Epithelial cell of proximal tubule (primary cell): ENCODE measurements around the gene ATP6V0E2. TPM values are rescaled to one million over a fixed set of nuclear protein-coding genes. Genes with fewer than 3 reads are reported as not detected.
"Not testable (repeated sequence)": the region's sequence is repeated elsewhere in the genome, so short reads cannot be mapped to it uniquely, and the experiment has no call there.

ENCODE experiments used
- DNase-seq: peaks from one replicate; pipeline ENCODE4 v3.0.0-alpha.2; 2011; ENCODE audit warnings: low read depth
- H3K4me3 ChIP-seq: 2 replicates; pipeline ENCODE4 v1.5.1; 2011; ENCODE audit warnings: low read depth, mild to moderate bottlenecking, low read length
- CTCF ChIP-seq: conservative IDR thresholded peaks from 2 replicates; pipeline ENCODE4 v1.5.1; 2012; ENCODE audit warnings: low read depth, mild to moderate bottlenecking, low read length
- total RNA-seq: library from RNA; depleted of rRNA; stranded (reverse); fragments of >200 nt; gene quantifications from 2 replicates; pipeline ENCODE4 v1.2.3, GENCODE V29; 2015

Gene ATP6V0E2
- total RNA-seq, 1 donor from 2014 or later, result 62.2 TPM

DNA sequence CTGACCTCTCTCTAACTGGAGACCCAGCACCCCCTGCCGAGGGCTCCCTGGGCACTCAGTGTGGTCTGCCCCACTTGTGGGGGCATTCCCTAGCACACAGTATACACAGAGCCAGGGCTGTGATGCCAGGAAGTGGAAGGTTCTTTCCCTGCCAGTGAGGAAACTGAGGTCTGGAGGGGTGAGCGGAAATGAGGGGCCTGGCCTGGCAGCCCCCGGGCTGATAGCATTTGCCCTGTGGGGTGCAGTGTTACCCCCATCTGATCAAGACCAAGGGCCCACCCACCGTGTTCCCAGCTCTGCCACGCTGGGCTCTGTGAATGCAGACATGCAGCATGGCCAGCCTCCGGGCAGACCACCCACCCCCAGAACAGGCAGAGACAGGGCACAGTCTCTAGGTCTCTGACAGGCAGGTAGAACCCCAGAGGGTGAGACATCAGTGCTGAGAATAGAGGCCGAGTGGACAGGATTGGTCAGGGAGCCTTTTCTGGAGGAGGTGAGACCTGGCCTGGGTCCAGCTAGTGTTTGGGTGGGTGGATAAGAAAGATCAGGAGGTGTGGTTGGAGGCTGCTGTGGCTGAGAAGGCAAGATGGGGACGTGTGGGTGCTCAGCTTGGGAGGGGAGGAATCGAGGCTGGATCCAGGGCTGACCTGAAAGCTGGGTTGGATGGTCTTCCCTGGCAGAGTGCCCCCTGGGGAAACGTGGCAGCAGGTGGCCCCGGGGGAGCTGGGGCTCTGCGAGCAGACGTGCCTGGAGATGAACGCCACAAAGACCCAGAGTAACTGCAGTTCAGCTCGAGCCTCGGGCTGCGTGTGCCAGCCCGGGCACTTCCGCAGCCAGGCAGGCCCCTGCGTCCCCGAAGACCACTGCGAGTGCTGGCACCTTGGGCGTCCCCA is 46.4 kb upstream of the ATP6V0E2 start:
- no peak overlapping the region for H3K4me3 ChIP-seq
- TF ChIP-seq CTCF, result no peak
- DNase-seq, result no peak

GRCh38 chr7:149828357-149829309 is 45.1 kb upstream of the ATP6V0E2 start:
- DNase-seq, result no peak
- H3K4me3 ChIP-seq, result no peak overlapping the region
- TF ChIP-seq CTCF, result no peak

DNA sequence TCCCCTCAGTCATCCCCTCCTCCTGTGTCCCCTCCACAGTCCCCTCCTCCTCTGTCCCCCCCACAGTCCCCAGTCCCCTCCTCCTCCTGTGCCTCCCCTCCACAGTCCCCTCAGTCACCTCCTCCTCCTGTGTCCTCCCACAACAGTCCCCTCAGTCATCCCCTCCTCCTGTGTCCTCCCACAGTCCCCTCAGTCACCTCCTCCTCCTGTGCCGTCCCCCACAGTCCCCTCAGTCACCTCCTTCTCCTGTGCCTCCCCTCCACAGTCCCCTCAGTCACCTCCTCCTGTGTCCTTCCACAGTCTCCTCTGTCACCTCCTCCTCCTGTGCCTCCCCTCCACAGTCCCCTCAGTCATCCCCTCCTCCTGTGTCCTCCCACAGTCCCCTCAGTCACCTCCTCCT is 43.2 kb upstream of the ATP6V0E2 start:
- not testable (repeated sequence) for DNase-seq

DNA sequence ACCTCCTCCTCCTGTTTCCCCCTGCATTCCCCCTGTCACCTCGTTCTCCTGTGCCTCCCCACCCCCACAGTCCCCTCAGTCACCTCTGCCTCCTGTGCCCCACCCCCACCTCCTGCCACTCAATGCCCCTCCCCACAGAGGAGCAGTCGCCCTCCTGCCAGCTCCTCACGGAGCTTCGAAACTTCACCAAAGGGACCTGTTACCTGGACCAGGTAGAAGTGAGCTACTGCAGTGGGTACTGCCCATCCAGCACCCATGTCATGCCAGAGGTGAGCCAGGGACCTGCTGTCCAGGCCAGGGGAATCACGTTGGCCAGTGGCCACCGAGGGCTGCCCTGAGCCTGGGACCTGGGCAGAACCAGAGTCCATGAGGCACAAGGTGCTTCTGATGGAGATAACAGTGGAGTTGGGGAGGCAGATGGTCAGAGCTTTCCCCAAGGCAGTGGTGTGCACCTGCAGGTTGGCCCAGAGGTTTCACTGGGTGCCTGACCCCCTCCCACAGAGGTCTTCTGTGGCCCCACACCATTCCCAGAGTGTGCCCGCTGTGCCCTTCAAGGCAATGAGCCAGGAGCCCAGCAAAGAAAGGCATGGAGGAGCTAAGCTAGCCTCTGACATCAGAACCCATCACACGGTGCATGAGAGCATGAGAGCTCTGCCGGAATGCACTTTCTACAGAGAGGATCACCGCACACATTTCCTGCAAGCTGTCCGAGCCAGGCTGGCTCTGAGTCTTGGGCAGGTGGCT is 42.6 kb upstream of the ATP6V0E2 start:
- no peak for TF ChIP-seq CTCF
- no peak overlapping the region for H3K4me3 ChIP-seq

More for the DNA sequence above, 43.2 kb upstream of the ATP6V0E2 start:
- H3K4me3 ChIP-seq, result not testable (repeated sequence)

GRCh38 chr7:149831741-149832219 is 42.0 kb upstream of the ATP6V0E2 start:
- H3K4me3 ChIP-seq, result no peak overlapping the region
- DNase-seq, result no peak
- TF ChIP-seq CTCF, result no peak

More for the DNA sequence above, 42.6 kb upstream of the ATP6V0E2 start:
- no peak for DNase-seq

GRCh38 chr7:149832332-149833041 is 41.3 kb upstream of the ATP6V0E2 start:
- no peak overlapping the region for H3K4me3 ChIP-seq
- TF ChIP-seq CTCF, result no peak
- DNase-seq, result no peak
